GM19455 (cell line): Measurements from ENCODE around the gene MT1B.
"Not testable (repeated sequence)": the region's sequence is repeated elsewhere in the genome, so short reads cannot be mapped to it uniquely, and the experiment has no call there.

Experiments
- ATAC-seq: cut with Tn5 transposase; IDR thresholded peaks from one replicate; pipeline ENCODE4 v1.9.1; 2021; ENCODE audit not compliant: unreplicated experiment

The MT1B gene

DNA sequence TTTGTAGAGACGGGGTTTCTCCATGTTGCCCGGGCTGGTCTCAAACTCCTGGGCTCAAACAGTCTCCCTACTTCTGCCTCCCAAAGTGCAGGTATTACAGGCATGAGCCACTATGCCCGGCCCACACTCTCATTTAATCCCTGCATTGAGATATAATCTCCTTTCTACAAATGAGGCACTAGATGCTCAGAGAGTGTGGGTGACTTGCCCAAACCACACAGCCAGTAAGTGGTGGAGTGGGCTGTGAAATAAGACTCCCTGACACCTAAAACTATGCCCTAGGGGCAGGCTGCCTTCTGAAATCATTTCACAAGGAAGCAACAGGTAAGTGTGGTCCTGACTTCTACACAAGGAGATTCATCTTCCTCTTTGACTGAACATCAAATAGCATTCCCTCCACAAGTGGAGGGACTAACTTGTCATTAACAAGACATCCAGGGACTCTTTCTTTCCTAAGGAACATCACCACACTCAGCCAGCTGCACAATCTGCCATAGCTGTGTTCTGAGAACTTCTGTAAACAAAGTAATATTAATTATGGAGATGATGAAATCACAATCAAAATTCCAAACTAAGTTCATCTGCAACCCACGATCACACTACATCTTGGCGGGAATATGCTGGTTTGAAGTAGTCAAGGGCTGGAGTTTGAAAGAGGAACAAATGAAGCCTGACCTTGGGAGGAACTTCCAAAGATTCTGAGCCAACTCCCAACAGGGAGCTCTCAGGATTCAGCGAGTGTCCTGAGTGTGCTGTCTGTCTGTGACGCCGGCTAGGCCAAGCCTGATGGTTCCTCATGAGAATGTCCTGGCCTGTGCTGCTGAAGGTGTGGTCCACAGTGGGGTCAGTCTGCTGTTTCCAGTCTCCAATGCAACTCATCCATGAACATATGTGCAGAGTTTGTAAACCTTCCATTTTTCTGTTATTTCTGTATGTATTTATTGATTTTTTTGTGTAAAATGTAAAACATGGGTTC is 13.9 kb downstream of the MT1B start:
- not testable (repeated sequence) for ATAC-seq

DNA sequence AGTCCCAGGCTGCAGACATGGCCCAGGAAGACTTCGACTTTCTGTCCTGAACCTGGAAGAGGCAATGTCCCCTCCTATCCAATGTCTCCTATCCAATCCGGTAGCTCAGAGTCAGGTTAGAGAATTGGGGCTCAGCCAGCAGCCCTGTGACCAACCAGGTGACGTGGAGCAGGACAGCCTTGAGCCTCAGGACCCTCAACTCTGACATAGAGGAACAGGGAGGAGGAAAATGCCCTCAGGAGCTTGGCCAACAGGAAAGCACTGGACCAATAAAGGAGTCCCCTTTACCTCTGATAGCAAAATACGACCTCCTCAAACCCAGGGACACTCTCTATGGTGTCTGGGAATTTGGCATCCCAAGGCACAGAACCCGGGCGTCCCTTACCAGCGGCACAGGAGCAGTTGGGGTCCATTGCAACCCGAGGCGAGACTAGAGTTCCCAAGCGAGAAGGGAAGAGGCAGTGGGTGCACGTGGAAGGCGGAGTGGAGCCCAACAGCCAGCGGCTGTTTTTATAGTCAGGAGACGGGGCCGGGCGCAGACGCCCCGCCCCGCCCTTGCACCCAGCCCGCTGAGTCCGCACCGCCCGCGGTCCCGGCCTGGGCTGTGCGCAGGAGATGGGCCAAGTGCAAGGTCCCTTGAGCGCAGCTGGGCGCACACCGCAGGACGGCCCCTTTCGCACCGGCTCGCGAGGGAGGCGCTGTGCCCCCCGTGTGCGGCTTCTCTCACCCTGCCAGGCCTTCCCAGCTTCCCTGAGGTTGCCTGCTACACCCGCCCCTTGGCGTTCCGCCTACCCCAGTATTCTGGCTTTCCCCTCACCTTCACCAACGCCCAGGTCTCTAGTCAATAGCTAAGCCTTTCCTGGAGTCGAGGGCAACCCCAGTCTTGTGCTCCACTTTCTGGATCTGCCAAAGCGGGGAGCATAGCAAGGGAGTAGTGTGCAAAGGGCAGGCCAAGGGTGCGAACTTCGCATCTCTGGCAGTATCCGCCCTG is 16.2 kb downstream of the MT1B start, which contains the start of gene MT1G:
Gene MT1G (minus strand): TSS at position 485 of the 991 bp plus-strand sequence. CDS start 72 bp downstream, at position 413.
- no peak for ATAC-seq

DNA sequence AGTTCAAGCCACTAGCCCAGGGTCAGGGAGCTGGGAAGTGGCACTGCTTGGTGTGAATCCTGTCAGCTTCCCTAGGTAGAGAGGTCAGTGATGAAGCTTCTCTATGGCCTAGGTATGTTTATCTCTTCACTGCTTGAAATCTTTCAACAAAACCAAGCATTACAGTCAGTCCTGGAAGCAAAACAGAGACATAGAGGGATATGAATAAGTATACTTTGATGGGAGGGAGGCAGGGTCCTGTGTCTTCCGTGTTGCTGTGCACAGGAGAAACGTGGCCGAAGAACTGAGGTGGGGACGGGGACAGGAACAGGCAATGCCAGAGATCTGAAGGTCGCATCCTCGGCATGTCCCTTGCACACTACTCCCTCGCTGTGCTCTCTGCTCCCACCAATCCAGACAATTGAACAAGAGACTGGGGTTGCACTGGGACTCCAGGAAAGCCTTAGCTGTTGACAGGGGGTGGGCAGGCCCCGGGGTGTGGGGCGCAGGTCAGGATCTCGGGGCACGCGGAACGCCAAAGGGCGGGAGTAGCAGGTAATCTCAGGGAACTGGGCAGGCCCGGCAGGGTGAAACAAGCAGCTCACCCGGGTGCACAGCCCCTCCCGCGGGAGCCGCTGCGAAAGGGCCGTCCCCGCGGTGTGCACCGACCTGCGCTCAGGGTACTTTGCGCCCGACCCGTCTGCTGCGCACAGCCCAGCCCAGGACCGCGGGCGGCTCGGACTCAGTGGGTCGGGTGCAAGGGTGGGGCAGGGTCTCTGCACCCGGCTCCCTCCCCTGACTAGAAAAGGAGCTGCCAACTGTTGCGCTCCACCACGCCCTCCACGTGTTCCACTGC is 17.5 kb downstream of the MT1B start, which contains the start of gene MT1H:
Gene MT1H (plus strand): TSS at position 810 of the 835 bp plus-strand sequence. CDS start 71 bp downstream, outside the sequence.
- ATAC-seq = no peak

DNA sequence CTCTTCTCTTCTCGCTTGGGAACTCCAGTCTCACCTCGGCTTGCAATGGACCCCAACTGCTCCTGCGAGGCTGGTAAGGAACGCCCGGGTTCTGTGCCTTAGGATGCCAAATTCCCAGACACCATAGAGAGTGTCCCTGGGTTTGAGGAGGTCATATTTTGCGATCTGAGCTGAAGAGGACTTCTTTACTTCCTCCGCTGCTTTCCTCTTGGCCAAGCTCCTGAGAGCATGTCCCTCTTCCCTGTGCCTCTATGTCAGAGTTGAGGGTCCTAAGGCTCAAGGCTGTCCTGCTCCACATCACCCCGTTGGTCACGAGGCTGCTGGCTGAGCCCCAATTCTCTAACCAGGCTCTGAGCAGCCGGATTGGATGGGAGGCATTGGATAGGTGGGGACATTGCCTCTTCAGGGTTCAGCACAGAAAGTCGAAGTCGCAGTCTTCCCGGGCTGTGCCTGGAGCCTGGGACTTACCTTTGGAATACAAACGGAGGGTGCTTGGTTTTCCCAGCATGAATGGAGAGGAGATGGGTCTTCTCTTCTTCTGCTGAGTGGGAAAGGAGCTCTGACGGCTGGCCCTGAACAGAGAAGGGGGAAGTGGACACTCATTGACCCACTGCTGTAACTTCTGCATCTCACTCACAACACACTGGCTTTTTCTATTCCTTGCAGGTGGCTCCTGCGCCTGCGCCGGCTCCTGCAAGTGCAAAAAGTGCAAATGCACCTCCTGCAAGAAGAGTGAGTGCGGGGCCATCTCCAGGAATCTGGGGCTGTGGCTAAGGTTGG is 18.3 kb downstream of the MT1B start:
- ATAC-seq = no peak

DNA sequence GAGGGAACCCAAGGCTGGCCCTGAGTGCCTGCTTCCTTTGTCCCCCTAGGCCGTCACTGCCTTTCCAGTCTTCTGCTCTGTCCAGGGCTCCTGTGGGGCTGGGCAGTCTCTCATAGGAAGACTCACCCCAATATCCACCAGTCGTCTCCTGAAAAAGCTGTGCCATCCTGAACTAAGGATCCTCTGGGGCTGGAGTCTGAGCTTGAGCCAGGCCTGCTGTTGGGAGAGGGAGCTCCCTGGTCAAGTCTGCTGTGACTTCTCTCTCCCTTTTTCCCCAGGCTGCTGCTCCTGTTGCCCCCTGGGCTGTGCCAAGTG is 18.9 kb downstream of the MT1B start:
- no peak for ATAC-seq

DNA sequence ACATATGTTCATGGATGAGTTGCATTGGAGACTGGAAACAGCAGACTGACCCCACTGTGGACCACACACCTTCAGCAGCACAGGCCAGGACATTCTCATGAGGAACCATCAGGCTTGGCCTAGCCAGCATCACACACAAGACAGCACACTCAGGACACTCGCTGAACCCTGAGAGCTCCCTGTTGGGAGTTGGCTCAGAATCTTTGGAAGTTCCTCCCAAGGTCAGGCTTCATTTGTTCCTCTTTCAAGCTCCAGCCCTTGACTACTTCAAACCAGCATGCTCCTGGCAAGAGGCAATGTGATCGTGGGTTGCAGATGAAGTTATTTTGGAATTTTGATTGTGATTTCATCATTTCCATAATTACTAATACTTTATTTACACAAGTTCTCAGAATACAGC is 20.0 kb downstream of the MT1B start:
- not testable (repeated sequence) for ATAC-seq

DNA sequence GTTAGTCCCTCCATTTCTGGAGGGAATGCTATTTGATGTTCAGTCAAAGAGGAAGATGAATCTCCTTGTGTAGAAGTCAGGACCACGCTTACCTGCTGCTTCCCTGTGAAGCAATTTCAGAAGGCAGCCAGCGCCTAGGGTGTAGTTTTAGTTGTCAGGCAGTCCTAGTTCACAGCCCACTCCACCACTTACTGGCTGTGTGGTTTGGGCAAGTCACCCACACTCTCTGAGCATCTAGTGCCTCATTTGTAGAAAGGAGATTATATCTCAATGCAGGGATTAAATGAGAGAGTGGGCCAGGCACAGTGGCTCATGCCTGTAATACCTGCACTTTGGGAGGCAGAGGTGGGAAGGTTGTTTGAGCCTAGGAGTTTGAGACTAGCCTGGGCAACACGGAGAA is 20.5 kb downstream of the MT1B start:
- not testable (repeated sequence) for ATAC-seq

DNA sequence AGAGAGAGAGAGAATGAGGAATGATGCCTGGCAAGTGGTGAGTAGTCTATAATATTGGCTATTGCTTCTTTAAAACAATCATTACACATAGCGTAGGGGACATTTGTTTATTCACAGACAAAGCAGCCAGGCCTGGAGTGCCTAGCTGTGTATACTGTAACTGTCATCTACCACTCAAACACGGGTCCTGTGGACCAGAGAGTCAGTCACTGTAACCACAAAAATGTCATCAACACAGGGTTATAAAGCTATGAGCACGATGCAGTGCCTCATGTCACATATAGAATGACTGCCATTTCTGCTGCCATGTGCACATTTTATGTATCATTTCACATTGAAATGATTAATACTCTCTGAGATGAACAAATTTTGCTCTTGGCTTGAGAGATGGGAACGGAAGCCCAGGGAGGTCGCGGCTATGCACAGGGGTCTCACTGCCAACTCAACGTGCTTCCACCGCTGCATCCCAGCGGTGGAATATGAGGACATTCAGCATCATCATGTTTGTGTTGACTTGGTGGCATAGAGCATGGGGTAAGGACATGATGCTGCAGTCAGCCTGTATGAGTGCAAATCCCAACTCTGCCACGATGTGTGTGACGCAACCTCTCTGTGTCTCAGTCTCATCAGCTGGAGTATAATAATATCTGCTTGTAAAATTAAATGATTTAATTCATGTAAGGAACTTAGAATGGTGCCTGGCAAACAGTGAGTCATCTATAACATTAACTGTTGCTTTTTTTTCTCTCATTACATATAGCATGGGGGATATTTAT is 21.3 kb downstream of the MT1B start:
- no peak for ATAC-seq

DNA sequence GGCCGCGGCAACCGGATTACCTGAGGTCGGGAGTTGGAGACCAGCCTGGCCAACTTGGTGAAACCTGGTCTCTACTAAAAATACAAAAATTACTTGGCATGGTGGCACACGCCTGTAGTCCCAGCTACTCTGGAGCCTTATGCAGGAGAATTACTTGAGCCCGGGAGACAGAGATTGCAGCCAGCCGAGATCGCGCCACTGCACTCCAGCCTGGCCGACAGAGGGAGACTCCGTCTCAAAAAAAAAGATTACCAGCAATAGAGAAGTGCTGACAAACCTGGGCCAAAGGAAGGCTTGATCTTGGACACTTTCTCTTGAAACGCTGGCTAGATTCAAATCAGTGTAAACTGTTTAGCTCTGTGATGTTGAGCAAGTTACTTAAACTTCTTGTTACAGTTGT is 22.2 kb downstream of the MT1B start:
- no peak for ATAC-seq

DNA sequence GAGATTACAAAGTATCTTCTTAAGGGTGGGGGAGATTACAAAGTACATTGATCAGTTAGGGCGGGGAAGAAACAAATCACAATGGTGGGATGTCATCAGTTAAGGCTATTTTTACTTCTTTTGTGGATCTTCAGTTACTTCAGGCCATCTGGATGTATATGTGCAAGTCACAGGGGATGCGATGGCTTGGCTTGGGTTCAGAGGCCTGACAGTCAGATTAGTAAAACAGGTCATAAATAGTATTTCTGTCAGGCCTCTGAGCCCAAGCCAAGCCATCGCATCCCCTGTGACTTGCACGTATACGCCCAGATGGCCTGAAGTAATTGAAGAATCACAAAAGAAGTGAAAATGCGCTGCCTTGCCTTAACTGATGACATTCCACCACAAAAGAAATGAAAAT is 22.9 kb downstream of the MT1B start:
- not testable (repeated sequence) for ATAC-seq

DNA sequence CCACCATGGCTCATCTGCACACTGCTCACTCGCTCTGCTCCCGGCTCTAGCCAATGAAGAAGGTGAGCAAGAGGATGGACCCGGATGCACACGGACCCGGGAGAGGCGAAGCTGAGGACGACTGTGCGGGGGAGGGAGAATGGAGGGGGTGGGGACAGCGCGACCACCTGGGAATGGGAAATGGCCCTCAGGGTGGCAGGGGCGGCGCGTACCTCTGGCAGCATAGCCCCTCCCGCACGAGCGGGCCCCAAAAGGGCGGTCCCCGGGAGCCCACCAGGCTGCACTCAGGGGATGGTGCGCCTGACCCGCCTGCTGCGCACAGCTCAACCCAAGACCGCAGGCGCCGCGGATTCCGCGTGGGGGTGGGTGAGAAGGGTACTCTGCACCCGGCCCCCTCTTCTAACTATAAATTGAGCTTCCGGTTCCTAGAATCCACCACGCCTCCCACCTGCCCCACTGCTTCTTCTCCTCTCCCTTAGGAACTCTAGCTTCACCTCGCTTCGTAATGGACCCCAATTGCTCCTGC is 24.1 kb downstream of the MT1B start:
- ATAC-seq = no peak

DNA sequence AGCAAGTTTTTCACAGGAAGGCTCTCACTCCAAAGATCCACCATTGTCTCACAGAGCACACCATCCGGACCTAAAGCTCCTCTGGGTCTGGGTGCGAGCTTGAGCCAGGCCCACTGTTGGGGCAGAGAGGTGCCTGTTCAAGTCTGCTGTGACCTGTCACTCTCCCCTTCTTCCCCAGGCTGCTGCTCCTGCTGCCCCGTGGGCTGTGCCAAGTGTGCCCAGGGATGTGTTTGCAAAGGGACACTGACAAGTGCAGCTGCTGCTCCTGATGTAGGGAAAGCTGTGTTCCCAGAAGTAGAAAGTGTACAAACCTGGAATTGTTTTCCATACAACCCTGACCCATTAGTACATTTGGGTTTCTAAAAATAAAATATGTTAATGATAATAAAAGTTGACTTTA is 25.8 kb downstream of the MT1B start:
- no peak for ATAC-seq

DNA sequence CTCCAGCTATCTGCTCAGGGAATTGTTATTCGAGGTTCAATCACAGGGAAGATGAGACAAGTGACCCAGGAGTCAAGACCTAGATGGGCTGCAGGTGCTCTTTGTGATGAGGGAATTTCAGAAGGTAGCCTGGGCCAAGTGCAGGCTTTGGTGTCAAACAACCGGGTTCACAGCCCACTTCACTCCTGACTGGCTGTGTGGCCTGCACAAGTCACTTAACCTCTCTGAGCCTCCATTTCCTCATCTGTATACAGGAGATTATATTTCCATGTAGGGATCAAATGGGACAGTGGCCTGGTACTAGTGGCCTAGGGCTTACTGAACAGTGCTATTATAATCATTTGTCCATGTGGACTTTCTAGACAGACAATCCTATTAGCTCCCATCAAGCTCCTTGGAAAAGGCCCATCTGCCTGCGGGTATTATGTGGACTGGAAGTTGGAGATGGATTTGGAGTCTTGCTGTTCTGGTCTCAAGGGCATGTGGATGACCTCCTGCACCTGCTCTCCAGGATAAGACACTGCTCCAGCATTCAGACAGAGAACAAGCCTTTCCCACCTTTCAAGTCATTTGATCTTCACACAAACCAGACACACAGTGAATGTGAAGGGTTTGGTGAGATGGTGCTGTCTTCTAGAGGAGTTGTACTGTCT is 27.5 kb downstream of the MT1B start:
- ATAC-seq = no peak

DNA sequence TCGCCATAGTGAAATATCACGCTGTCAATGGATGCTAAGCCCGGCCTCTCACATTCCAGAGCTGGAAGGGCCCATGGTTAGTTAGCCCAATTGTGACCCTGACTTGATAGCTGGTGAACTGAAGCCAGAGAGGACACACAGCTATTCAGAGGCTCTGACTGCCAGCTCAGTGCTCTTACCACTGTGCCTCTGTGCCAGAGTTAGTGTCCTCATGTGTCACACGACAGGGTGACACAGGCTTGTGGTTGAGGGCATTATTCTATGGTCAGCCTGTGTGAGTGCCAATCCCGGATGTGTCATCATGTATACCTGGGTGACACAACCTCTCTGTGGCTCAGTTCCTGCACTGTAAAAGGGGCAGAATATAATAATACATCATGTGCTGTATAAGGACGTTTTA is 28.1 kb downstream of the MT1B start:
- no peak for ATAC-seq

DNA sequence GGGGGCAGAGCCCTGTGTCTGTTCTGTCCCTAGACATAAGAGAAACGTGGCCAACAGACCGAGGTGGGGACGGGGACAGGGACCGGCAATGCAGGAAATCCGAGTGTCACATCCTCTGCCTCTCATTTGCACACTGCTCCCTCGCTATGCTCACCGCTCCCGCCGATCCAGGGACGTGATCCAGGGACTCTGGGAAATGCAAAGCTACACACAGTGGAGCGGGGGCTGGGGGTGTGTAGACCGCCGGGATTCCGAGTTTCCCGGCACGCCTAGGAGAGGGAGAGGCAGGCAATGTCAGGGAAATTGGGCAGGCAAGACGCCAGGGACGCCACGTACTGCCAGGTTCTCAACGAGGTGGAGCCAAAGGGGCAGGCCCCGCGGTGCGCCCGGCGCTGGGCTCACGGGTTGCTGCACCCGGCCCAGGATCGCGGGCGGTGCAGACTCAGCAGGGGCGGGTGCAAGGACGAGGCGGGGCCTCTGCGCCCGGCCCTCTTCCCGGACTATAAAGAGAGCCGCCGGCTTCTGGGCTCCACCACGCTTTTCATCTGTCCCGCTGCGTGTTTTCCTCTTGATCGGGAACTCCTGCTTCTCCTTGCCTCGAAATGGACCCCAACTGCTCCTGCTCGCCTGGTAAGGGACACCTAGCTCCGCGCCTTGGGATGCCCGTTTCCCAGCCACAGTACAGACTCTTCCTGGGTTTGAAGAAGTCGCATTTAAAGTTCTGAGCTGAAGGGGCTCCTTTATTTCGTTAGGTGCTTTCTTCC is 30.4 kb downstream of the MT1B start, which contains the start of gene MT1X:
Gene MT1X (plus strand): TSS at position 532 of the 764 bp plus-strand sequence. CDS start 71 bp downstream, at position 603.
- ATAC-seq = peak; percentile 98

DNA sequence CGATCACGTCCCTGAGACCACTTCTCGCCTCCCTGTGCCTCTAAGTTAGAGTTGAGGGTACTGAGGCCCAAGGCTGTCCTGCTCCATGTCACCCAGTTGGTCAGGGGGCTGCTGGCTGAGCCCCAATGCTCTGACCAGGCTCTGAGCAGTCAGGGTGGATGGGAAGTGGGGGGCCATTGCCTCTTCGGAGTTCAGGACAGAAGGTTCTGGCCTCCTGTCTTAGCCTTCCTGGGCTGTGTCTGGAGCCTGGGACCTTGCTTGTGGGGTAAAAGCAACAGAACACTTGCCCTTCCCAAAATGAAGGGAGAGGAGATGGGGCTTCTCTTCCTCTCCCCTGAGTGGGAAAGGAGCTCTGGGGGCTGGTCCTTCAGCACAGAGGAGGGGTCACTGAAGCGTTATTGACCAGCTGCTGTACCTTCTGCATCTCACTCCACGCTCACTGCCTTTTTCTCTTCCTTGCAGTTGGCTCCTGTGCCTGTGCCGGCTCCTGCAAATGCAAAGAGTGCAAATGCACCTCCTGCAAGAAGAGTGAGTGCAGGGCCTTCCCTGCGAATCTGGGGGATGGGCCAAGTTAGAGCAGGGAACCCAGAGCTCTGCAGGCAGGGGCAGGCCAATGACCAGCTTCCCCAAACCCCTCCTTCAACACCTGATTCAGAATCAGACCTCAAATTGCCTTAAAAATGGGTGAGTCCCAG is 31.2 kb downstream of the MT1B start:
- ATAC-seq = no peak
